Activated CD4-positive, alpha-beta T cell treated with anti-CD3 and anti-CD28 coated beads, Interleukin-2, amount 10 ng/mL, durations not matched to agents 7 days and 5 days (primary cell): ENCODE data around the gene ATXN2L. TPM values are rescaled to one million over a fixed set of nuclear protein-coding genes. Genes with fewer than 3 reads are reported as not detected.
"Not testable (repeated sequence)": the region's sequence is repeated elsewhere in the genome, so short reads cannot be mapped to it uniquely, and the experiment has no call there.

Experiments
- CTCF ChIA-PET: fragments of 350-600 bp; sonication (Branson Sonifier 250); formaldehyde crosslinking; loops from one replicate; lab custom pipeline; 2021; ENCODE audit warnings: antibody characterized with exemption; lab: Charles Lee
- POLR2A ChIA-PET: fragments of 350-600 bp; sonication (Branson Sonifier 250); formaldehyde crosslinking; loops from one replicate; lab custom pipeline; 2021; ENCODE audit warnings: antibody characterized with exemption; lab: Charles Lee
- DNase-seq: peaks from one replicate; pipeline ENCODE4 v3.0.0-alpha.2; 2020
- H3K27ac Mint-ChIP-seq: one replicate; pipeline ENCODE4 v1.8.0; 2021; ENCODE audit warnings: mild to moderate bottlenecking, moderate library complexity, mixed read lengths
- H3K27me3 Mint-ChIP-seq: one replicate; pipeline ENCODE4 v1.8.0; 2021; ENCODE audit warnings: mixed read lengths
- H3K36me3 Mint-ChIP-seq: one replicate; pipeline ENCODE4 v1.8.0; 2021; ENCODE audit warnings: low read depth, mixed read lengths
- H3K4me1 Mint-ChIP-seq: one replicate; pipeline ENCODE4 v1.8.0; 2021; ENCODE audit warnings: mixed read lengths
- H3K4me3 Mint-ChIP-seq: one replicate; pipeline ENCODE4 v1.8.0; 2021; ENCODE audit warnings: mild to moderate bottlenecking, moderate library complexity, mixed read lengths
- H3K9me3 Mint-ChIP-seq: one replicate; pipeline ENCODE4 v1.8.0; 2021; ENCODE audit warnings: mixed read lengths
- total RNA-seq, 2 experiments: library from RNA; stranded (reverse); gene quantifications; one replicate each; pipeline ENCODE4 v1.2.3, GENCODE V29; 2021

The ATXN2L gene
- total RNA-seq, 2 experiments from 2014 or later, result 257 to 265 TPM

DNA sequence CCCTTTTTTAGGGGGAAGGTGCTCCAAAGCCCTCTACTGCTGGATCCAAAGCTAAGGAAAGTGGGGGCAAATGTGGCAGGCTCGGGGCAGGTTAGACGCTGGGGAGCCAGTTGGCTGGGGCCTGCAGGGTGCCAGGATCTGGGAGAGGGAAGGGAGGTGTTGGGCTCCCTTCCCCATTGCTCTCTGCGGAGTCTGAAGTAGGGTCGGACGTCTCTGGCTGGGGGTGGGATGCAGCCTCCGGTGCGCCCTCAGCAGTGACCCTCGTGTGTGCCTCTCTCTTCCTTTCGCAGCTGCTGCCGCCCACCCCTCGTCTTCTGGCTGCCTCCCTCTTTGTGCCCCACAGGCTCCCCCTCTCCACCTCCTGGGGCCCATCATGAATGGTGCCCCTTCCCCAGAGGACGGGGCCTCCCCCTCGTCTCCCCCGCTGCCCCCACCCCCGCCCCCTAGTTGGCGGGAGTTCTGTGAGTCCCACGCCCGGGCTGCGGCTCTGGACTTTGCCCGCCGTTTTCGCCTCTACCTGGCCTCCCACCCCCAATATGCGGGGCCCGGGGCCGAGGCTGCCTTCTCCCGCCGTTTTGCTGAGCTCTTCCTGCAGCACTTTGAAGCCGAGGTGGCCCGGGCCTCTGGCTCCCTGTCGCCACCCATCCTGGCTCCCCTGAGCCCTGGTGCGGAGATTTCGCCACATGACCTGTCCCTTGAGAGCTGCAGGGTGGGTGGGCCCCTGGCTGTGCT is 43.1 kb downstream of the ATXN2L start:
- Mint-ChIP-seq H3K27ac (no peak overlapping the region), H3K4me1 (peaks cover 29% of the 10 kb centered on the region), H3K4me3 (no peak overlapping the region), H3K9me3 (no peaks in the 10 kb centered on the region), H3K36me3 (peaks cover 13% of the 10 kb centered on the region), H3K27me3 (no peaks in the 10 kb centered on the region)
- DNase-seq, result no peak
- POLR2A ChIA-PET, result interaction anchor here (0.6 kb wide), 1 partner anchor 78 kb away, joined by 3 read pairs; no protein-coding TSS in a partner anchor
- CTCF ChIA-PET, result interaction anchor here (1.1 to 5.7 kb wide), 4 partner anchors 8 to 22 kb away, joined by 3 to 34 read pairs (median 18); partner anchors contain the start of genes ATP2A1 and TUFM

DNA sequence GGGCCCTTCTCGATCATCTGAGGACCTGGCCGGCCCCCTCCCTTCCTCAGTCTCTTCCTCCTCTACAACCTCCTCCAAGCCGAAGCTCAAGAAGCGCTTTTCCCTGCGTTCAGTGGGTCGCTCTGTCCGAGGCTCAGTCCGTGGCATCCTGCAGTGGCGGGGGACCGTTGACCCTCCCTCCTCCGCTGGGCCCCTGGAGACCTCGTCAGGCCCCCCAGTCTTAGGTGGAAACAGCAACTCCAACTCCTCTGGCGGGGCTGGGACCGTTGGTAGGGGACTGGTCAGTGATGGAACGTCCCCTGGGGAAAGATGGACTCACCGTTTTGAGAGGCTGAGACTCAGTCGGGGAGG is 43.6 kb downstream of the ATXN2L start:
- CTCF ChIA-PET, result interaction anchor here (0.6 to 5.7 kb wide), 5 partner anchors 8 to 53 kb away, joined by 3 to 34 read pairs (median 5); partner anchors contain the start of gene TUFM
- H3K4me3 Mint-ChIP-seq, result no peak overlapping the region
- no peak overlapping the region for H3K27ac Mint-ChIP-seq
- H3K9me3 Mint-ChIP-seq, result no peaks in the 10 kb centered on the region
- no peaks in the 10 kb centered on the region for H3K27me3 Mint-ChIP-seq
- POLR2A ChIA-PET, result interaction anchor here (0.6 kb wide), 1 partner anchor 78 kb away, joined by 3 read pairs; no protein-coding TSS in a partner anchor
- H3K36me3 Mint-ChIP-seq, result peaks cover 13% of the 10 kb centered on the region
- DNase-seq, result no peak
- H3K4me1 Mint-ChIP-seq, result peaks cover 29% of the 10 kb centered on the region

DNA sequence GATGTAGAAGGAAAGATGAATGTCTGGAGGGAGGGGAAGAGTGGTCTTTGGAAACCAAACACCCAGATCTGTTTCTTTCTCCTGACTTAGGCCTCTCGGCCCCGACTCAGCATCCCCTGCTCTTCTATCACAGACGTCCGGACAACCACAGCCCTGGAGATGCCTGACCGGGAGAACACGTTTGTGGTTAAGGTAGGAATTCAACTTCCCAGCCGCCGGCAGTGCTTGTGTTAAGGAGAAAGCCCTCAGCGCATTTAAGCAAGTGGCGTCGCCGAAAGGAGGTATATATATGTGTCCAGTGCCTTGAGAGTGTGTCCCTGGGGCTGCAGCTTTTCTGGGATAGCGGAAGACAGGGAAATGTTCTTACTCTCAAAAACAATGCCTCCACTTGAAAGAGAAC is 44.4 kb downstream of the ATXN2L start:
- CTCF ChIA-PET, result interaction anchor here (0.8 to 2.4 kb wide), 4 partner anchors 13 to 23 kb away, joined by 3 to 5 read pairs (median 4); partner anchors contain the start of gene TUFM
- H3K36me3 Mint-ChIP-seq, result peaks cover 13% of the 10 kb centered on the region
- POLR2A ChIA-PET, result no interaction called here
- H3K27me3 Mint-ChIP-seq, result no peaks in the 10 kb centered on the region
- peaks cover 22% of the 10 kb centered on the region for H3K4me1 Mint-ChIP-seq
- no peak for DNase-seq
- H3K4me3 Mint-ChIP-seq, result no peak overlapping the region
- no peaks in the 10 kb centered on the region for H3K9me3 Mint-ChIP-seq
- no peak overlapping the region for H3K27ac Mint-ChIP-seq

DNA sequence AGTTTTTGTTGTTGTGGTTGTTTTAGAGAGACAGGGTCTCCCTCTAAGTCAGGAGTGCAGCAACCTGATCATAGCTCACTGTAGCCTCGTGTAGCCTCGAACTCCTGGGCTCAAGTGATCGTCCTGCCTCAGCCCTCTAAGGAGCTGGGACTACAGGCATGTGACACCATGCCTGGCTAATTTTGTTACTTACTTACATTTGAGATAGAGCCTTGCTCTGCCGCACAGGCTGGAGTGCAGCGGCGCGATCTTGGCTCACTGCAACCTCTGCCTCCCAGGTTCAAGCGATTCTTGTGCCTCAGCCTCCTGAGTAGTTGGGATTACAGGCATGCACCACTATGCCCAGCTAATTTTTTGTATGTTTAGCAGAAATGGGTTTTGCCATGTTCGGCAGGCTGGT is 44.8 kb downstream of the ATXN2L start:
- DNase-seq, H3K27me3 Mint-ChIP-seq, POLR2A ChIA-PET, H3K27ac Mint-ChIP-seq, H3K9me3 Mint-ChIP-seq, H3K4me3 Mint-ChIP-seq: not testable (repeated sequence)
- Mint-ChIP-seq H3K4me1 (peaks cover 22% of the 10 kb centered on the region), H3K36me3 (peaks cover 16% of the 10 kb centered on the region)
- CTCF ChIA-PET, result interaction anchor here (0.8 to 1.9 kb wide), 3 partner anchors 12 to 21 kb away, joined by 3 to 5 read pairs (median 4); partner anchors contain the start of gene TUFM

DNA sequence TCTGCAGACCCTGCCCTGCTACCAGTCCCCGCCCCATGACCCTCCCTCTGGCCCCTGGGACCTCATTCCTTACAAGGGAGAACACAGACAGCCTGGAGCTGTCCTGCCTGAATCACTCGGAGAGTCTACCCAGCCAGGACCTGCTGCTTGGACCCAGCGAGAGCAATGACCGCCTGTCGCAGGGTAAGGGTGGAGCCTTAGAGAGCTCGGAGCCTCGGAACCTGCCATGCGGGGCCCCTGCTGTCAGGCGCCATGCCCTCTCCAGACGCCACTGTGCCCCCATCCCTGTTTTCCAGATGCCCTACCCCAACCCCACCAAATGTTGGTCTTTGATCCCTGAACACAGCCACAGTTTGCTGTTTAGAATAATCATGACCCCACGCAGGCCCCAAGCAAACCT is 46.4 kb downstream of the ATXN2L start:
- Mint-ChIP-seq H3K27ac (no peak overlapping the region), H3K36me3 (peaks cover 14% of the 10 kb centered on the region), H3K4me3 (no peak overlapping the region), H3K9me3 (no peaks in the 10 kb centered on the region), H3K27me3 (no peaks in the 10 kb centered on the region), H3K4me1 (peaks cover 17% of the 10 kb centered on the region)
- ChIA-PET POLR2A (no interaction called here), CTCF (interaction anchor here (0.5 to 1.6 kb wide), 4 partner anchors 12 to 76 kb away, joined by 3 to 10 read pairs (median 4); no protein-coding TSS in a partner anchor)
- no peak for DNase-seq

DNA sequence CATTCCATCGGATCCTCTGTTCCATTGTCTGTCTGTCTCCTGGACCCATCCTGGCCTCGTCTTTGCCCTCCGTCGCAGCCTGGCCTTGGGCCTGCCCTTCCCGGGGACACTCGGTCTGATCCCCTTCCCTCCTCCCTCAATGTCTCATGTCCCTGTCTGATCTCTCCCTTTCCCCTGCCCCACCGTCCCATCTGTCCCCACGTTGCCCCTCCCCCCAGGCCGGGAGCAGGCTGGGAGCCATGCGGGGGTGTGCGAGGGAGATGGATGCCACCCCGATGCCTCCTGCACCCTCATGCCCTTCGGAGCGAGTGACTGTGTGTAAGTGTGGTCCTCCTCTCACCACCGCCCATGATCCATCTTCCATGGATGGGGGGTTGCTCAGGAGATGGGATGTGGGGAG is 50.2 kb downstream of the ATXN2L start:
- H3K36me3 Mint-ChIP-seq, result peaks cover 16% of the 10 kb centered on the region
- POLR2A ChIA-PET, result no interaction called here
- peaks cover 5% of the 10 kb centered on the region for H3K4me1 Mint-ChIP-seq
- no peaks in the 10 kb centered on the region for H3K9me3 Mint-ChIP-seq
- H3K27ac Mint-ChIP-seq, result no peak overlapping the region
- CTCF ChIA-PET, result interaction anchor here (0.5 to 3.7 kb wide), 10 partner anchors 9 to 106 kb away, joined by 3 to 31 read pairs (median 4); partner anchors contain the start of gene SH2B1
- no peak overlapping the region for H3K4me3 Mint-ChIP-seq
- no peak for DNase-seq
- H3K27me3 Mint-ChIP-seq, result no peaks in the 10 kb centered on the region

DNA sequence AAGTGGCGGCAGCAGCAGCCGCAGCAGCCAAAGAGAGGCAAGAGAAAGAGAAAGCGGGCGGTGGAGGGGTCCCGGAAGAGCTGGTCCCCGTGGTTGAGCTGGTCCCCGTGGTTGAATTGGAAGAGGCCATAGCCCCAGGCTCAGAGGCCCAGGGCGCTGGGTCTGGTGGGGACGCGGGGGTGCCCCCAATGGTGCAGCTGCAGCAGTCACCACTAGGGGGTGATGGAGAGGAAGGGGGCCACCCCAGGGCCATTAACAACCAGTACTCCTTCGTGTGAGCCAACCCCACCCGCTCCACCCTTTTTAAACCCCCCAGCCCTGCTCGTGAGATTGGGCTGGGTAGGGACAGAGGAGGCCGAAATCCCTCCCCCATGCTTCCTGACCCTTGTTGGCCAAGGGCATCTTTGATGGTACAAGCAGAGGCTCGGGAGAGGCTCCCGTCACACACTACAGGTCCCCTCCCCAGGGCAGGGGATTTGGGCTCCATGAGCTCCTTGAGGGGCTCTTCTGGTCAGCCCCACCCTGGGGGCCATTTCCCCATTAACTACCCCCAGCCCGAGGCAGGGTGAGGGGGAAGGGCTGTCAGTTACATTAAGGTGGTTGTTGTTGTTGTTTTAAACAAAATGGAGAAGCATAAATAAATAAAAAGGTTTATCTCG is 50.9 kb downstream of the ATXN2L start:
- CTCF ChIA-PET, result interaction anchor here (0.7 to 3.7 kb wide), 9 partner anchors 9 to 71 kb away, joined by 3 to 31 read pairs (median 4); partner anchors contain the start of gene SH2B1
- peak; percentile 62 for DNase-seq
- no peaks in the 10 kb centered on the region for H3K27me3 Mint-ChIP-seq
- H3K36me3 Mint-ChIP-seq, result peaks cover 16% of the 10 kb centered on the region
- peaks cover 9% of the 10 kb centered on the region for H3K4me1 Mint-ChIP-seq
- no peak overlapping the region for H3K27ac Mint-ChIP-seq
- POLR2A ChIA-PET, result no interaction called here
- H3K9me3 Mint-ChIP-seq, result no peaks in the 10 kb centered on the region
- H3K4me3 Mint-ChIP-seq, result no peak overlapping the region

DNA sequence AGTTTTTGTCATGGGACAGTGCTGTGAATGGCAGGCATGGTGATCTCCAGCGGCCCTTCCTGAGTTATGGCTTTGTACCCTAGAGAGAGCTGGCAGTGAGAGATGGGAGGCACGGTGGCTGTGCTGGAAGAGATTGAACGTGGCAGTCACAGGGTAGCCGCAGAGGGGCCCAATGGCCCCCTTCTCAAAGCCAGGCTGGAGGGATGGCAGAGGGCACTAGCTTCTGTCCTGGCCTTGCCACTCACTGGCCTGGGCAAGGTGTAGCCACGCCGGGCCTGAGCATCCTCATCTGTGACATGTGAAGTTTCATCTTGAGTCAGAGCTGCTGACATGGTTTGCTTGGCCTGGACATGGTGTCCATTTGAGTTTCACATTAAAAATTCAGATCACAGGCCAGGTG is 51.6 kb downstream of the ATXN2L start:
- H3K36me3 Mint-ChIP-seq, result peaks cover 13% of the 10 kb centered on the region
- no peak for DNase-seq
- no peak overlapping the region for H3K27ac Mint-ChIP-seq
- ChIA-PET POLR2A (no interaction called here), CTCF (interaction anchor here (1.0 to 3.7 kb wide), 5 partner anchors 10 to 70 kb away, joined by 4 to 31 read pairs (median 6); partner anchors contain the start of gene SH2B1)
- no peaks in the 10 kb centered on the region for H3K27me3 Mint-ChIP-seq
- peaks cover 17% of the 10 kb centered on the region for H3K4me1 Mint-ChIP-seq
- H3K4me3 Mint-ChIP-seq, result no peak overlapping the region
- H3K9me3 Mint-ChIP-seq, result no peaks in the 10 kb centered on the region

DNA sequence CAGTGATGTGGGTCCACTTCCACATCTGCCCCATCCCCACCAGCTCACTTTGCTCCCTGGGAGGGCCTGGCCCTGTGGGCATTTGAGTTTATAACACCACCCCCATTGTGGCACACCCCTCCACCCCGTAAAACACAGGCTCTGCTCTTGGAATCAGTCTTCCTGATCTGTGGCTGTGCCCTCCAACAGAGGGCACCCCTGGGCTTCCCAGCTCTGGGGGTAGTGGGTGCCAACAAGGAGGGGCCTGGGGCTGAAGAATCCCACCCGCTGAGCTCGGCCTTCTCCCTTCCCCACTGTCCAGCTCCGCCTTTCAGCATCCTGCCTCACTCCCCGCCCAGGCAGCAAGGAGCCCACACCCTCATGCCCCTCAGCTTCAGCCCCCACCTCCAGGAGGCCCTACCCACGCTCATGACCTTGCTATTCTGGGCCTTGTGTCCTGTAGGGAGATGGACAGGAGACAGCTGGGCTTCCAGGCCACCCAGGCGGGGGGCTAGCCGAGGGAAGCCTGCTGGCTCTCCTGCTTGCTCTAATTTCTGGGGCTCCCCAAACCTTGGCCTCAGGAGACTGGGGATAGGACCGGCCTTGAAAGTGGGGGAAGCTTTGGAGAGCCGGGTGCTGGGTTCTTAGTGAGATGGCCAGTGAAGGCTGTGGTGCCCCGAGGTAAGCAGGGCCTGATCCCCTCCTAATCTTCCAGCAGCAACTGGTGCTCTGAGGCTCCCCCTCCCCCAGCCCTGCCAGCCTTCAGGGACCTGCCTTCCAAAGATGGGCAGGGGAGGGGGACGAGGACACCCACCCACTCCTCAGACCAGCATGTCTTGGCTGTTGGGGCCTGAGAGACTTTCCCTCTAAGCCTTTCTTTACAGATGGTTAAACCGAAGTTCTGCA is 52.6 kb downstream of the ATXN2L start:
- CTCF ChIA-PET, result interaction anchor here (0.5 to 3.7 kb wide), 4 partner anchors 11 to 882 kb away, joined by 5 to 31 read pairs (median 9); partner anchors contain the start of gene SH2B1
- POLR2A ChIA-PET, result interaction anchor here (0.6 kb wide), 1 partner anchor 58 kb away, joined by 4 read pairs; no protein-coding TSS in a partner anchor
- H3K9me3 Mint-ChIP-seq, result no peaks in the 10 kb centered on the region
- peaks cover 20% of the 10 kb centered on the region for H3K4me1 Mint-ChIP-seq
- no peaks in the 10 kb centered on the region for H3K27me3 Mint-ChIP-seq
- DNase-seq, result no peak
- peak overlapping the region; percentile 2 for H3K27ac Mint-ChIP-seq
- peaks cover 5% of the 10 kb centered on the region for H3K36me3 Mint-ChIP-seq
- H3K4me3 Mint-ChIP-seq, result no peak overlapping the region

DNA sequence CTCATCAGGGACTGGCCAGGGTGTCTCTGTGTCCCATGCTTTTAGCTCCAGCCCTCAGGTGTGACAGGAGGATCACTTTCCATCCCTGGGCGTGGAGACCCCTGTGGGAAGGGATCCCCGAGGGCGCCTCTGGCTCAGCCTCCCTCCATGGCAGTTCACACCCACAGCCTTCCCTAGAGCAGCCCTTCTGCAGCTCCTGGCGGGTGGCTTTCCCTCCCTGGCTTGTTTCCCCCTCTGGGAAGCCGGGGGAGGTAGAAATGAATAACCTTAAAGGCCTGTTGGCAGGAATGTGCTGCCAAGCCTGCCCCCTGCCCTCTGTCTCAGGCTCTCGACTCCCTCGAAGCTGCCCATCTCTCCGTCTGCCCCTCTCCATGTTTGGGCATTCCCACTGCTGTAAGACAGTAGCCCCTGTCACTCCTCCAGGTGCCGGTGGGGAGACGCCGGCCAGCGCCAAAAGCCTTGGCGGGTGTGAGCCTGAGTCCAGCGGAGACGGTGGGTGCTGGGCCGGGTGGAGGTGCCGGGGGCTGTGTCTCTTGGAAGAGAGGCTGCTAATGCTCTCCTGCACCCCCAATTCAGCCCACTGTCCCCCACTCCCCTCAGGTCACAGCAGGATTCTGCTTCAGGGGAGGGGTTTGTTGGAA is 53.3 kb downstream of the ATXN2L start:
- H3K4me3 Mint-ChIP-seq, result no peak overlapping the region
- no peak for DNase-seq
- peaks cover 27% of the 10 kb centered on the region for H3K4me1 Mint-ChIP-seq
- peaks cover 1% of the 10 kb centered on the region for H3K27me3 Mint-ChIP-seq
- ChIA-PET POLR2A (no interaction called here), CTCF (interaction anchor here (0.5 to 3.7 kb wide), 3 partner anchors 12 to 881 kb away, joined by 5 to 31 read pairs (median 13); partner anchors contain the start of gene SH2B1)
- peaks cover 5% of the 10 kb centered on the region for H3K36me3 Mint-ChIP-seq
- no peak overlapping the region for H3K27ac Mint-ChIP-seq
- H3K9me3 Mint-ChIP-seq, result no peaks in the 10 kb centered on the region

DNA sequence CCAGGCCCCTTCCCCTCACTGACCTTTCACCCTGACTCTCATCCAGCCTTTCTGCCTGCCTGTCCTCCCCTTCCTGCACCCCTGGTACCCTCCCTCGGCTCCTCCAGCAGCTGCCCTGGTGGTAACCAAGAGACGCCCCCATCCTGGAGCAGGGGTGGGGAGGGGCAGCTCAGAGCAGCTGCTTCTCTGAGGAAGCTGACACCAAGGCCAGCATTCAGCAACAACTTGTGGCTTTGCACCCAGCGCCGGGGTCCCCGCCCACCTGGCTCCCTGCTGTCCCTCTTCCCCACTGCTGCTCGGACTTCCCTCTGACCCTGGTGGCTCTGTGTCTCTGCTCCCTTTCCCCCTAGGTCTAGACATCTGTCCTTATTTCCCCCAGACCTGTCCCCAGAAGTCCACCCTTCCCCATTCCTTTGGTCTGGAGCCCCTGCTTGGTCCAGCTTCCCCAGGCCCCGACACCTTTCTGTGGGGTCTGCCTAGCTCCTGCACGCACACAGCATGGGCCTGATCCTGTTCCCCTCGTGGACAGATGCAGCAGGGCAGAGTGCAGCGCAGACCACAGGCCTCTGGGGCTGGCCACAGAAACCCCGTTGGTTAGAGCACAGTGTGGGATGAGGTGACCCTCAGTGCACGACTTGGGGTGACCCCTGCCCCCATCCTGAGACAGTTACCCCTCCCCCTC is 54.3 kb downstream of the ATXN2L start:
- peaks cover 1% of the 10 kb centered on the region for H3K27me3 Mint-ChIP-seq
- no peaks in the 10 kb centered on the region for H3K9me3 Mint-ChIP-seq
- ChIA-PET POLR2A (no interaction called here), CTCF (interaction anchor here (1.0 kb wide), 1 partner anchor 14 kb away, joined by 4 read pairs; no protein-coding TSS in a partner anchor)
- no peak for DNase-seq
- H3K27ac Mint-ChIP-seq, result no peak overlapping the region
- peaks cover 5% of the 10 kb centered on the region for H3K36me3 Mint-ChIP-seq
- H3K4me3 Mint-ChIP-seq, result no peak overlapping the region
- peaks cover 29% of the 10 kb centered on the region for H3K4me1 Mint-ChIP-seq
